HG03159 (cell line): ENCODE measurements around the gene CHCHD3.

Source experiments
- ATAC-seq: cut with Tn5 transposase; IDR thresholded peaks from one replicate; pipeline ENCODE4 v1.9.1; 2021; ENCODE audit warnings: mild to moderate bottlenecking, moderate library complexity; ENCODE audit not compliant: unreplicated experiment

Gene CHCHD3

GRCh38 chr7:132871419-132871818 is 210.5 kb downstream of the CHCHD3 start:
- ATAC-seq, result no peak

GRCh38 chr7:132869166-132869861 is 212.6 kb downstream of the CHCHD3 start:
- ATAC-seq, result no peak

DNA sequence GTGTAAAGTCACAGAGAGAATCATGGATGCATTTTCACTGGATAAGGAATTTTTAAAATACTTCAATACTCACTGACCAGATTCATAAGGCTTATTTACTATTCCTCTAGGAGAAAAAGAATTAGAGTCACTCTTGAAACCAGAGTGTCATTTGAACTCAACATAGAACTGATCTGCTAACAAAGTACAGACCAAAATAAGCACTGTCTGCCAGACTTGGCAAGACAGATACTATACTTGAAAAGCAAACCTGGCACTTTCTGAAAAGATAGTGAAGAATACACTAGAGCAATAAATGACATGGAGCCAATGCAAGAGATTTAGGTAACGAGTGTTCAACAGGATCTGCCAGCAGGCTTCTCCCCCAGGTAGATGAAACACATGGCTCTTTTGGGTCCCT is 215.3 kb downstream of the CHCHD3 start:
- ATAC-seq, result no peak

DNA sequence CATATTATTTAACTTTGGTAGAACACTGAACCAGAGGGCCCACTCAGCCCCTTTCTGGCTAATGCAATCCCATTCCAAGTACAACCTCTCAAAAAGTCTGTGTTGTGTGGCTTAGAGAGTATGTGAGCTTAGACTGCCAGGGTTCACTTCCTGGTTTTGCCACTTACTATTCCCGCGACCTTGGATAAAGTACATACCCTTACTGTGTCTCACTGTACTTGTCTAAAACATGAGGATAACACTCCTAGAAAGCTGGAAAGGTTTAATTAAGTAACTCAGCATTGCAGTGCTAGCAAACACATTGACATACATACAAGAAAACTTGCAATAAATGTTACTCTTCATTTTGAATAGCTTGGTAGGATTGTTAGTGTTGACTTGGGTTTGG is 215.8 kb downstream of the CHCHD3 start:
- no peak for ATAC-seq

DNA sequence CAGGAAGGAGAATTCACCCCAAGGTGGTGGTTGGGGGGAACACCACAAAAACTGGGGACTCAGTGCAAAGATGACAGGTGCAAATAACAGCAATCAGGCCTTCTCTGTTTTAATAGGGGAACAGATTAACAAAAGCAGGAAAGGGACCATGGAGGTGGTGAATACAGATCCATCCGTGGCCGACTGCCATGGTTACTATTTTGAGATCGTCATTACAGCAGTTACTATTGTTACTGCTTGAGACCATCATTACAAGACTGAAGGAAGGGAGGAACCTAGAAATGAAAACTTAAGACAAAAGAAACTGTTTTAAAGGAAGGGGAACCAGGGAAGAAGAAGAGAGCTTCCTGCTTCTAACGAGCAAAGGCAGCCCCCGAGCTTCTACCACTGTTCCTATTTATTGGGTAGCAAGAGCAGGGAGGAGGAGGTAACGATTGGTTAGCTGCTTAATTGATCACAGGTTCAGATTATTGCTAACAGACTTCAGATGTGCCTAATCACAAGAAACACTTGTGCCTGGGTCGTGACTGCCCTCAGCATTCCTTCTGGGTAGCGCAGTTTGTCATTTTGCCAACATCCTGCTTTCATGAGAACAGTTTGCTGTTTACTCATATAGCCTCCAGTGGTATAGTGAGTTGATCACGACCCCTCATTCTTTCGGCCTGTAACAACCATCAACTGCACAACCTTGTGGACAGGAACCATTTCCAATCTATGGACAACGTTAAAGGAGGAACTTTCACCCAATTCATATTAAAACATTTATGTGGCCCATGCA is 216.3 kb downstream of the CHCHD3 start:
- ATAC-seq, result no peak

- no peak for ATAC-seq
These were observed 219.8 kb downstream of the CHCHD3 start for GRCh38 chr7:132861940-132862554.

DNA sequence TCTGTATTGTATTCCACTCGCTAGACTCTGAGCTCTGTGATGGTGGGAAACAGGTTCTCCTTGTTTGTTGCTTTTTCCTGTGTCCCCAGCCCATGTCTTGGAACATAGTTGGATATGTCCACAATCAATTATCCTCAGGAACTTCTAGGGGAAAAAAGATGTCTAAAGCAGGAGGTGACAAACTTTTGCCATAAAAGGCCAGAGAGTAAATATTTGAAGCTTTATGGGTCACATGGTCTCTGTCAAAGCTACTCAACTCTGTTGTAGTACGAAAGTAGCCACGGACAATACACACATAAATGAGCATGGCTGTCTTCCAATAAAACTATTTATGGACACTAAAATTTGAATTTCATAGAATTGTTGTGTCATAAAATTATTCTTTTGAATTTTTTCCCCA is 220.5 kb downstream of the CHCHD3 start:
- no peak for ATAC-seq

GRCh38 chr7:132859199-132859598 is 222.7 kb downstream of the CHCHD3 start:
- ATAC-seq, result no peak

- ATAC-seq, result no peak
These were observed 223.1 kb downstream of the CHCHD3 start for GRCh38 chr7:132858760-132859159.

DNA sequence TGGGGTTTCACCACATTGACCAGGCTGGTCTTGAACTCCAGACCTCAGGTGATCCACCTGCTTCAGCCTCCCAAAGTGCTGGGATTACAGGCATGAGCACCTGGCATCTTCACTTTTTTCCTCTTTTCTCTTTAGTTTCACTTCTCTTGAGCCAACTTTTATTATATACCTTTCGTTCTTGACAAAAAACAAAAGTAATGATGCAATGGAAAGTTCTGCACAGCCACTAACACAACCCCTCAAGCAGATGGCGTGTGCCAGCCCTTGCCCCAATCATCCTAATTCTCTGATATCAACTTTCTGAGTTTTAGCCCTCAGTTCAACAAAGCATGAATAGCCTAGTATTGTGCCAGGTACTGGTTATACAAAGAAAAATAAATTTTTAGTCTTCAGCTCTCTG is 223.6 kb downstream of the CHCHD3 start:
- ATAC-seq, result no peak

GRCh38 chr7:132857703-132858102 is 224.2 kb downstream of the CHCHD3 start:
- no peak for ATAC-seq

GRCh38 chr7:132857031-132857430 is 224.9 kb downstream of the CHCHD3 start:
- no peak for ATAC-seq

DNA sequence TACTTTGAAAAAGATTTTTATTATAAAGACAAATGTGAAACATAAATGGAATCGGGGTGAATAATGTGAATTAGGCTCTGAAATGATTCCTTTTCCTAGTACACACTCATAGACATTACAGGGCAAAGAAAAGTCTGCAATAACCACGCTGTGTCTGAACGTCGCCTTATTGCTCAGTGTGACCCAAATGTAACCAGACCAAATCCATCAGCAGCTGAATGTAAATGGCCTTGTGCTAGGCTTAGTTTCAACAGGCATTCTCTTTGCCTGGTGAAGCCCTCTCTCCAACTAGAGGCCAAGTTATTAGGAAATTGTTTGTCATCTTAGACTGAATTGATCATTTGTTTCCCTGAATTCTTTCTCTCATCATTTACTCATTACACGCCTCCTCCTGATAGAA is 225.5 kb downstream of the CHCHD3 start:
- ATAC-seq, result no peak

GRCh38 chr7:132855901-132856300 is 226.0 kb downstream of the CHCHD3 start:
- ATAC-seq, result no peak

- no peak for ATAC-seq
These were observed 227.7 kb downstream of the CHCHD3 start for GRCh38 chr7:132854238-132854637.

DNA sequence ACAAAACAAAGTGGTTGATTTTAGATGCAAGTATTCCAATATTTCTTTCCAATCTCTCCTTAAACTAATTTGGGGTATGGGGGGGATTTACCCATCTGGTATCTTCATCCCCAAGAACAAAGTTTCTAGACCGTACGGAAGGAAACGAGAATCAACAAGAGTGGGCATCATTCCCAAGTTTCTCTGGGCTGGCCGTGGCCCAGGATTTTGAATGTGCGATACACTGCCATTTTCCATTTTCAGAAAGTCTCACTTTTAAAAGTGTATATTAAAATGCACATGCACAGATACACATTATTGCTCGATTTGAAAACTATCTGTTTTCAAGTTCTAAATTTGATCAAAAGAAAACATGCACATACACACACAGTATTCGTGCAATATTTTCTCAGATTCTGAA is 234.5 kb downstream of the CHCHD3 start:
- ATAC-seq, result no peak

DNA sequence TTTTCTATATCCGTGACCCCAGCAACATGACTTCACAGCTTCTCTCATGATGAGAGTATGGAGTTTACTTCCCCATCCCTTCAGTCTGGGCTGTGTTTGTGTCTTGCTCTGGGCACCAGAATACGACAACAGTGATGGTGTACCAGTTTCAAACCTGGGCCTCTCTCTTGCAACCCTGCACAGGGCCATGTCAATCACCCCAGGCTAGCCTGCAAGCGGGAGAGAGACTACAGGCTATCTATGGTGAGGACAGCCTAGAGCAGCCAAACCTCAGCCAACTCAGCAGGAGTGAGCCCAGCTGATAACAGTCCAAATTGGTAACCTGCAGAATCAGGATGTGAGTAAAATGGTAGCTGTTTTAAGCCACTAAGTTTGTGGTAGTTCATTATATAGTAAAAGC is 235.8 kb downstream of the CHCHD3 start:
- ATAC-seq, result no peak

- no peak for ATAC-seq
These were observed 239.4 kb downstream of the CHCHD3 start for GRCh38 chr7:132842478-132842877.

GRCh38 chr7:132840199-132840598 is 241.7 kb downstream of the CHCHD3 start:
- ATAC-seq, result no peak

DNA sequence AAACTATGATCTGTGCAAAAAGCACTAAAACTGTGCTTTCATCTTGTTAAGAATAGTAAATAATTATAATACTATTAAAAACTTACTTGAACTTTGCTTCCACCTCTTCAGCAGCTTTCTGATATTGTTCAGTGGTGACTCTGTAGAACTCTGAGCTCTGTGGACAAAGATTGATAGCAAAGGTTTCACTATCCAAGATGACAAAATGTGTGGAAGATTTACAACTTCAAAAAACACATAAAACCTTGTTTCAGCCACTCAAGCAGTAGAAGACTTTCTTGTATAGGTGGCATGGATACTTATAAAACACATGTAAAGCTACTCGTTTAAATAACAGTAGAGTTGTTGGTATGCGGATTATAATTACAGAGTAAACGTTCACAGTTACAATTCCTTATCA is 243.6 kb downstream of the CHCHD3 start:
- ATAC-seq, result no peak

DNA sequence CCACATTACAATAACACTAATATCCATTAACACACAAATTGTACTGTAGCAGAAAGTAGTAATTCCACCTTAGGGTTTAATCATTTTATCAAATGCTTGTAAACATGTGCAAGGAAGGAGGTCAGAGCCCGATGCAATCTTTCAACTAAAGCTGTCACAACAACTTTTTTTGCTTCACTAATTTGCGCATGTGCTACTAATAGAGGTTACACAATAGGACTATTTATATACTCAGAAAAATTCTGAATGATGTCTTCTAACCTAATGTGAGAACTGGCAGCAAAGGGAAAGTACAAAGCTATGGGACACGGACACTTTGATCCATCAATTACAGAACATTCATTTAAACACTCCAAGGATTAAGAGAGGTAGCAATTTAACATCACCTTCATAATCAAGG is 244.4 kb downstream of the CHCHD3 start:
- no peak for ATAC-seq

DNA sequence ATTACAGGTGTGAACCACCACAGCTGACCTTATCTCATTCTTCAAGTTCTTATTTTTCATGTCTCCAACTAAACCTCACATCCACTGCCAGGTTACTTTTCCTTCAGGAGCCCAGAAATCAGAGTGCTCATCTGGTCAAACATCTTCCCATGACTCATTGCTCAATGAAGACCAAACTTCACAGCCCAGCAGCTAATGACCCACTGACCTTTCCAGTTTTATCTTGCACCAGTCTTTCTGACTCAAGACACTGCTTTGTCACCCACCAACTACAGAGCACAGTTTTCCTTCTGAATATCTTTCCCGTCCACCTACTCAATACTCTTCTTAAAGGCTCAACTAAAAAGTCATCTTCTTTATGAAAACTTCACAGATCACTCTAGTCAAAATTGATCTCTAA is 245.1 kb downstream of the CHCHD3 start:
- ATAC-seq, result no peak
